MM.1S (cell line): ENCODE results near the gene RASAL2.

Experiments used
- DNase-seq: peaks from one replicate; pipeline ENCODE4 v3.0.0-alpha.2; 2015
- H2AFZ ChIP-seq: fragments of 300-600 bp; sonication (generic); 2 replicates; pipeline ENCODE4 v1.6.0; 2016; ENCODE audit warnings: antibody characterized with exemption, low read length
- H3F3A ChIP-seq: fragments of 300-600 bp; sonication (generic); 2 replicates; pipeline ENCODE4 v1.6.1; 2016; ENCODE audit warnings: mild to moderate bottlenecking, antibody characterized with exemption, low read length, moderate library complexity, mixed read lengths; ENCODE audit not compliant: insufficient read depth
- H3K27ac ChIP-seq: fragments of 300-600 bp; sonication (generic); 2 replicates; pipeline ENCODE4 v1.5.1; 2016; ENCODE audit warnings: mild to moderate bottlenecking, low read length
- H3K27me3 ChIP-seq: fragments of 300-600 bp; sonication (generic); replicated peaks from 2 replicates; pipeline ENCODE4 v1.6.0; 2016; ENCODE audit warnings: low read length; ENCODE audit not compliant: insufficient read depth
- H3K36me3 ChIP-seq: fragments of 300-600 bp; sonication (generic); replicated peaks from 2 replicates; pipeline ENCODE4 v1.6.1; 2016; ENCODE audit warnings: mild to moderate bottlenecking, low read length, mixed read lengths; ENCODE audit not compliant: insufficient read depth
- H3K4me1 ChIP-seq: fragments of 300-600 bp; sonication (generic); 2 replicates; pipeline ENCODE4 v1.6.1; 2016; ENCODE audit warnings: low read length, mixed read lengths
- H3K4me2 ChIP-seq: fragments of 300-600 bp; sonication (generic); 2 replicates; pipeline ENCODE4 v1.6.0; 2016; ENCODE audit warnings: low read depth, low read length
- H3K4me3 ChIP-seq: fragments of 300-600 bp; sonication (generic); 2 replicates; pipeline ENCODE4 v1.5.1; 2016; ENCODE audit warnings: low read length, mixed read lengths
- H3K79me2 ChIP-seq: fragments of 300-600 bp; sonication (generic); 2 replicates; pipeline ENCODE4 v1.6.1; 2016; ENCODE audit warnings: mixed run types, low read length, mixed read lengths
- H3K9ac ChIP-seq: fragments of 300-600 bp; sonication (generic); 2 replicates; pipeline ENCODE4 v1.6.1; 2016; ENCODE audit warnings: low read length, mixed read lengths
- H3K9me2 ChIP-seq: fragments of 300-600 bp; sonication (generic); replicated peaks from 2 replicates; pipeline ENCODE4 v1.6.1; 2016; ENCODE audit warnings: mild to moderate bottlenecking, low read length, mixed read lengths; ENCODE audit not compliant: insufficient read depth
- H3K9me3 ChIP-seq: fragments of 300-600 bp; sonication (generic); replicated peaks from 2 replicates; pipeline ENCODE4 v1.6.1; 2016; ENCODE audit warnings: mild to moderate bottlenecking, low read length, mixed read lengths; ENCODE audit not compliant: insufficient read depth
- H4K20me1 ChIP-seq: fragments of 300-600 bp; sonication (generic); 2 replicates; pipeline ENCODE4 v1.6.1; 2016; ENCODE audit warnings: mild to moderate bottlenecking, low read length, moderate library complexity, mixed read lengths; ENCODE audit not compliant: insufficient read depth
- EZH2 ChIP-seq: fragments of 300-600 bp; sonication (generic); optimal IDR thresholded peaks from 2 replicates; pipeline ENCODE3; 2017; ENCODE audit warnings: low read depth, mild to moderate bottlenecking, antibody characterized with exemption, low read length, mixed read lengths
- EZH2phosphoT487 ChIP-seq: fragments of 300-600 bp; sonication (generic); IDR thresholded peaks from 2 replicates; pipeline ENCODE4 v1.6.1; 2018; ENCODE audit warnings: antibody characterized with exemption, low read length
- TF ChIP-seq, protein P1 (sequence below): fragments of 300-600 bp; sonication (generic); IDR thresholded peaks from 2 replicates; pipeline ENCODE4 v1.5.1; 2016; ENCODE audit warnings: antibody characterized with exemption, low read length, mixed read lengths

RASAL2 gene

DNA sequence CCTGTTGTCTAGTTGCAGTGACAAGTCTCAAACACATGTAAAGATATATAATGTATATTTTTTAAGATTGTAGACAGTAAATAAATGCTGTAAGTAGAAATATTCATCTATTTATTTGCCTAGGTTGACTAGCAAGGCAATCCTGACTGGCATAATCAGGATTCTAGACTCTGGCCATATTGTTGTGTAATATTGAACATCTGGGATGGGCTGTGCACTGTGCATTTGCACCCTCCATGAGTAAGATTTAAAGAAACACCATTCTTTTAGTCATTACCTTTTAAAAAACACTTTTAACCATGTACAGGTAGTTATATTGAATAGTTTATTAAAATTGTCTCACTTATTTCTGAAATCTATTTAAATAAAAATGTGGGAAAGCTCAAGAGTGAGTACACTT is 32.4 kb downstream of the RASAL2 start:
- H3K9me3 ChIP-seq = no peaks in the 10 kb centered on the region
- no peaks in the 10 kb centered on the region for H3K4me1 ChIP-seq
- no peaks in the 10 kb centered on the region for H3K27me3 ChIP-seq
- H4K20me1 ChIP-seq = no peaks in the 10 kb centered on the region
- H2AFZ ChIP-seq = no peak overlapping the region
- no peak for DNase-seq
- no peak overlapping the region for H3K4me3 ChIP-seq
- no peaks in the 10 kb centered on the region for H3K36me3 ChIP-seq
- TF ChIP-seq EZH2 (no peak), EZH2phosphoT487 (no peak)
- TF ChIP-seq, protein P1, sequence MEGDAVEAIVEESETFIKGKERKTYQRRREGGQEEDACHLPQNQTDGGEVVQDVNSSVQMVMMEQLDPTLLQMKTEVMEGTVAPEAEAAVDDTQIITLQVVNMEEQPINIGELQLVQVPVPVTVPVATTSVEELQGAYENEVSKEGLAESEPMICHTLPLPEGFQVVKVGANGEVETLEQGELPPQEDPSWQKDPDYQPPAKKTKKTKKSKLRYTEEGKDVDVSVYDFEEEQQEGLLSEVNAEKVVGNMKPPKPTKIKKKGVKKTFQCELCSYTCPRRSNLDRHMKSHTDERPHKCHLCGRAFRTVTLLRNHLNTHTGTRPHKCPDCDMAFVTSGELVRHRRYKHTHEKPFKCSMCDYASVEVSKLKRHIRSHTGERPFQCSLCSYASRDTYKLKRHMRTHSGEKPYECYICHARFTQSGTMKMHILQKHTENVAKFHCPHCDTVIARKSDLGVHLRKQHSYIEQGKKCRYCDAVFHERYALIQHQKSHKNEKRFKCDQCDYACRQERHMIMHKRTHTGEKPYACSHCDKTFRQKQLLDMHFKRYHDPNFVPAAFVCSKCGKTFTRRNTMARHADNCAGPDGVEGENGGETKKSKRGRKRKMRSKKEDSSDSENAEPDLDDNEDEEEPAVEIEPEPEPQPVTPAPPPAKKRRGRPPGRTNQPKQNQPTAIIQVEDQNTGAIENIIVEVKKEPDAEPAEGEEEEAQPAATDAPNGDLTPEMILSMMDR = no peak
- no peak overlapping the region for H3K27ac ChIP-seq
- no peaks in the 10 kb centered on the region for H3K79me2 ChIP-seq
- H3K9ac ChIP-seq = no peak overlapping the region
- no peaks in the 10 kb centered on the region for H3K9me2 ChIP-seq
- H3K4me2 ChIP-seq = no peak overlapping the region
- H3F3A ChIP-seq = no peaks in the 10 kb centered on the region

DNA sequence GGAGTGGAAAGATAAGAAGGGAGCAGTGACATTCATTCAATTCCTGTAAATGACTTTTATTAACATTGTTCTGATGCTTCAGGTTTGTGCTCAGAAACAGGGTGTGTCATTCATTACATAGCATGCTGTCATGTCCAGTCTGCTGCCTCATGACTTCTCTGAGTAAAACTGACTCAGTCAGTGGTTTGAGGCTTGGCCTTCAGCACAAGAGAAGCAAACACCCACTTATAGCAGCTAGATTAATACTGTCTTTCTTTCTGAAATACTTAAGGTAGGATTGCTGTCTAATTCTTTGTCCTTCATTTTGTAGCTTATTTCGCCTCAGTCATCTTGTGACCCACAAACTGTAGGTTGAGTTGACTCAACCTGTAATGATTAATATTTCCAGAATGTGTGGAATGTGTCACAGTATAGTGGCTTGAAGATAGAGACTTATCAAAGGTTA is 32.9 kb downstream of the RASAL2 start:
- no peak overlapping the region for H3K9ac ChIP-seq

DNA sequence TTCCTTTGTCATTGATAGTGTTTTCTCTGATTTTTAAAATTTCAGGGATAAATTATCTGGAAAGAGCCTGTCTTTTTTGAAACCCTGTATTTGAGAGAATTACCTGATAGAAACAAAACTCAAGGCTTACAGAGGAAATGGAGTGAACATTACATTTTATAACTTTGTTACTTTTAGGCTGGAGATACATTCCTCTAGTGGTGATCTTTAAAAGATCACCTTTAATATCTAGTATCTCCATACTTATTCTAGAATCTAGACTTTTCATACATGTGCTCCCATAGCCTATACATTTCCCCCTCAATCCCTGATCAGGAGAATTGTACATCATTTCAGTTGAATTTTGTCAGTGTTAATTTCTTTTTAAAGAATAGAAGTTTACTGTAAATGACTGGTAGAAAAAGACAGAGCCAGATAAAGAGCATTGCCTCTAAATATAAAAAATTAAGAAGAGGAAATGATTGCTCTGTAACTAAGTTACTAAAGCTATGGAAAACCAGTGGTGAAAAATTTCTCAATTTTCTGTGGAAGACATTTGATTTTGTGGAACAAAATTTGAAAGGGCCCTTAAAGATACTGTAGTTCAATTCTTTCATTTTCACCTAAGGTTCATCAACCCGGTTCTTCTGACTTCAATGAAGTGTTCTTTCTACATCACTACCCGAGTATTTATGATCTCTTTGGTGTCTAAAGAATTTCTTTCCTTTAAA is 33.7 kb downstream of the RASAL2 start:
- Histone ChIP-seq H3K9me3 (no peaks in the 10 kb centered on the region), H2AFZ (no peak overlapping the region), H3K36me3 (no peaks in the 10 kb centered on the region), H3K9me2 (no peaks in the 10 kb centered on the region), H3K27me3 (no peaks in the 10 kb centered on the region), H3K27ac (no peak overlapping the region), H3K4me3 (no peak overlapping the region), H3K4me2 (no peak overlapping the region), H3K79me2 (no peaks in the 10 kb centered on the region), H3F3A (no peaks in the 10 kb centered on the region), H3K9ac (no peak overlapping the region), H4K20me1 (no peaks in the 10 kb centered on the region), H3K4me1 (no peaks in the 10 kb centered on the region)
- no peak for DNase-seq
- no peak for TF ChIP-seq EZH2phosphoT487
- no peak for TF ChIP-seq EZH2
- TF ChIP-seq, protein P1 = no peak

More for the DNA sequence above, 32.9 kb downstream of the RASAL2 start:
- no peak overlapping the region for H2AFZ ChIP-seq
- H3K4me3 ChIP-seq = no peak overlapping the region
- no peaks in the 10 kb centered on the region for H3K27me3 ChIP-seq
- no peaks in the 10 kb centered on the region for H3K36me3 ChIP-seq
- H3K9me2 ChIP-seq = no peaks in the 10 kb centered on the region
- H3K27ac ChIP-seq = no peak overlapping the region
- no peak for DNase-seq
- H4K20me1 ChIP-seq = no peaks in the 10 kb centered on the region
- no peaks in the 10 kb centered on the region for H3F3A ChIP-seq
- TF ChIP-seq EZH2 = no peak
- TF ChIP-seq EZH2phosphoT487 = no peak
- TF ChIP-seq, protein P1 = no peak
- H3K4me1 ChIP-seq = no peaks in the 10 kb centered on the region
- no peak overlapping the region for H3K4me2 ChIP-seq
- H3K79me2 ChIP-seq = no peaks in the 10 kb centered on the region
- H3K9me3 ChIP-seq = no peaks in the 10 kb centered on the region
